Measurements from ENCODE around the gene NEGR1.

Gene NEGR1

DNA sequence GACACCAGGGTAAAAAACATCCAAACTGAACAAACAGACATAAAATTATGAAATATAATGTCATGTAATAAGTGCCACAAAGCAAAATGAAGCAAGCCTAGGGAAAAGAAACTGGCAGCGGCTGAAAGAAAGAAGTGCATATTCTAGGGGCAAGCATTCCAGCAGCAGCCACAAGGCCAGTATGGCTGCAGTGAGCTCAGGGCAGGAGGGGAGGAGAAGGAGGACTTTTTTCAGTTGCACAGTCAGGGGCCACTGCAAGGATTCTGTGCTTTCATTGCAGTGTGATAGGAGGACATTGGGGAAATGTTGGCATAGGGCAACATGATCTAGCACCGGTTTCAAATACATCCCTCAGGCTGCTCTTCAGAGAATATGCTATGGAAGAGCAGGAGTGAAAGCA lies 263.8 kb downstream of the NEGR1 start:
- no peak for DNase-seq

DNA sequence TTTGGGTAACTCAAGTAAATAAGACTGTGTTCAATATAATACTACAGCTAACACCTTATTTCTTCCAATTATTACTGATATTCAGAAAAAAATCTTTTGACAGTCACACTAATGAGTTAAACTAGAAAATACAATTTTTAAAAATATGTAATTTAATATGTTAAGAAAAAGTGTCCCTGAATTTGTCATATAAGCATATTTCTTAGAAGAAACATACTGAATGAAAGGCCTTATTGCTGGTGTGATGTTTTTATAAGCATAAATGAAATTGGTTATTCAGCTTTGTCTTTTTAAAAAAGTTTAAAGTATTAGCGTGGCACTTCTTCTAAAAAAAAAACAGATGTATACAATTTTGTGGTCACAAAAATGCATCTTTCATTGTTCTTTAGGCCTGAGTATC lies 267.3 kb downstream of the NEGR1 start:
- no peak for TF ChIP-seq CTCF (IDR thresholded peaks at IDR 0.05; ENCODE audit: low read depth, low read length)
- DNase-seq = no peak
- Histone ChIP-seq H3K9me3 (ENCODE audit: severe bottlenecking) (no peaks in the 10 kb centered on the region), H3K36me3 (no peaks in the 10 kb centered on the region), H3K4me3 (ENCODE audit: low read depth, low read length) (no peak overlapping the region), H3K27me3 (ENCODE audit: insufficient read depth, low read depth, severe bottlenecking) (no peaks in the 10 kb centered on the region), H3K27ac (no peak overlapping the region)

More for the DNA sequence above, 263.8 kb downstream of the NEGR1 start:
- no peaks in the 10 kb centered on the region for H3K27me3 ChIP-seq (ENCODE audit: insufficient read depth, low read depth, severe bottlenecking)
- H3K27ac ChIP-seq = no peak overlapping the region
- H3K9me3 ChIP-seq (ENCODE audit: severe bottlenecking) = no peaks in the 10 kb centered on the region
- H3K4me3 ChIP-seq (ENCODE audit: low read depth, low read length) = no peak overlapping the region
- no peaks in the 10 kb centered on the region for H3K36me3 ChIP-seq
- no peak for TF ChIP-seq CTCF (IDR thresholded peaks at IDR 0.05; ENCODE audit: low read depth, low read length)

GRCh38 chr1:72013161-72013560 lies 269.2 kb downstream of the NEGR1 start:
- TF ChIP-seq CTCF (IDR thresholded peaks at IDR 0.05; ENCODE audit: low read depth, low read length) = no peak
- H3K36me3 ChIP-seq = no peaks in the 10 kb centered on the region
- no peak for DNase-seq
- H3K27me3 ChIP-seq (ENCODE audit: insufficient read depth, low read depth, severe bottlenecking) = no peaks in the 10 kb centered on the region
- H3K27ac ChIP-seq = no peak overlapping the region
- no peaks in the 10 kb centered on the region for H3K9me3 ChIP-seq (ENCODE audit: severe bottlenecking)
- H3K4me3 ChIP-seq (ENCODE audit: low read depth, low read length) = no peak overlapping the region

DNA sequence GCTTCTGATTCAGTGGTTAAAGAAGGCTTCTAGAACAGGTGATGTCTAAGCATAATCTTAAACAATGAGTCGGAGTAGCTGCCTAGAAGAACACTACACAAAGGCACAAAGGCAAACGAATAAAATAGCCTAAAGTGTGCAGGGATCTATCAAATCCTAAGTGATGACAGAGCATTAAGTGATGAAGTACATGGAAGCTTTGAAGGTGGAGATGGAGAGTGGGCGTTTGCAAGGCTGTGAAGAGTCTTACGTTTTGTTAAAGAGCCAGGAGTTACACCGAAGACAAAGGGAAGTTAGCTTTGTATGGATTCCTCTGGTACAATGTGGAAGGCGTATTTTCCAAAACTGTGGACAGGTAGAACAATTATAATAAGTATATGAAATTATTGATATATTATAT lies 270.6 kb downstream of the NEGR1 start:
- H3K27me3 ChIP-seq (ENCODE audit: insufficient read depth, low read depth, severe bottlenecking) = no peaks in the 10 kb centered on the region
- no peak overlapping the region for H3K4me3 ChIP-seq (ENCODE audit: low read depth, low read length)
- H3K36me3 ChIP-seq = no peaks in the 10 kb centered on the region
- no peaks in the 10 kb centered on the region for H3K9me3 ChIP-seq (ENCODE audit: severe bottlenecking)
- H3K27ac ChIP-seq = no peak overlapping the region
- no peak for TF ChIP-seq CTCF (IDR thresholded peaks at IDR 0.05; ENCODE audit: low read depth, low read length)
- DNase-seq = no peak

- Histone ChIP-seq H3K27ac (no peak overlapping the region), H3K36me3 (no peaks in the 10 kb centered on the region), H3K27me3 (ENCODE audit: insufficient read depth, low read depth, severe bottlenecking) (no peaks in the 10 kb centered on the region), H3K4me3 (ENCODE audit: low read depth, low read length) (no peak overlapping the region), H3K9me3 (ENCODE audit: severe bottlenecking) (no peaks in the 10 kb centered on the region)
- no peak for DNase-seq
- no peak for TF ChIP-seq CTCF (IDR thresholded peaks at IDR 0.05; ENCODE audit: low read depth, low read length)
Measured at GRCh38 chr1:72010094-72010431, 272.3 kb downstream of the NEGR1 start.

- no peak for TF ChIP-seq CTCF (IDR thresholded peaks at IDR 0.05; ENCODE audit: low read depth, low read length)
- Histone ChIP-seq H3K27ac (no peak overlapping the region), H3K27me3 (ENCODE audit: insufficient read depth, low read depth, severe bottlenecking) (no peaks in the 10 kb centered on the region), H3K9me3 (ENCODE audit: severe bottlenecking) (no peaks in the 10 kb centered on the region), H3K4me3 (ENCODE audit: low read depth, low read length) (no peak overlapping the region), H3K36me3 (no peaks in the 10 kb centered on the region)
- DNase-seq = no peak
Measured at GRCh38 chr1:72009173-72010093, 272.9 kb downstream of the NEGR1 start.

Measured in WERI-Rb-1 (cell line).